ENCODE data around the gene RASSF9.

The RASSF9 gene

DNA sequence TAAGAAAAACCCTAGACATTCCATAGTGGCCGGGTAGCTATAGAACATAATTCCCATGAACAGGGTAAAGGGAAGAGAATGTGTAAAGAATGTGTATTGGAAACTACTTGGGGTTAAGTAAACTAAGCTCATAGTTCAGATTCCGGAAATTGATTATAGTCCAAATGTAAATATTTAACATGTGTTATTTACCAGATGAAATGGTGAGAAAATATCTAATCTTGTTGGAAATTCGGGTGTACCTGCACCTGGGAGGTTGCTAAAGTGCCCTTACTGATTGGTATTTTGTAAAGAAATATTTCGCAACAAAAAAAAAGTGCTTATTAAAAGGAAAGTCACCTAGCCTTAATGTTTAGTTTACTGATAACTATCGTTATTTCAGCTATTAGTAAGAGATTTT, 14.4 kb downstream of the RASSF9 start:
- no peak for DNase-seq (ENCODE audit: low read depth in 1 of 2, low spot score in 1 of 2)

DNA sequence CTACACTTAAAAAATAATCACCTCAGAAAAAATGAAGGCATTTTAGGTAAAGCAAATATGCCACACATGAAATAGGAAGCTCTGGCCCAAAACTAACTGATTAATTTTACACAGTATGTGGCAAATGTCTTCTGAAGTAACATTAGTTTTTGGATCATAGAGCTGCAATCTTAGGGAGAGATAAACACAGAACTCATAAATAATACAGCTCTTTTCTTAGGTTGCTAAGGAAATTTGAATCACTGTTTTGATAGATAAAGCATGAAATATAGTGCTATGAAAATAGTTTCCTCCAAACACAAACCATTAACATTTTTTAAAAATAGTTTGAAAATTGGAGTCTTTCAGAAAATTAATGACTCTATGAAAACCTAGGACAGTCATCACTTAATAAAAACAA, 15.0 kb downstream of the RASSF9 start:
- DNase-seq (ENCODE audit: low read depth in 1 of 2, low spot score in 1 of 2), result no peak

DNA sequence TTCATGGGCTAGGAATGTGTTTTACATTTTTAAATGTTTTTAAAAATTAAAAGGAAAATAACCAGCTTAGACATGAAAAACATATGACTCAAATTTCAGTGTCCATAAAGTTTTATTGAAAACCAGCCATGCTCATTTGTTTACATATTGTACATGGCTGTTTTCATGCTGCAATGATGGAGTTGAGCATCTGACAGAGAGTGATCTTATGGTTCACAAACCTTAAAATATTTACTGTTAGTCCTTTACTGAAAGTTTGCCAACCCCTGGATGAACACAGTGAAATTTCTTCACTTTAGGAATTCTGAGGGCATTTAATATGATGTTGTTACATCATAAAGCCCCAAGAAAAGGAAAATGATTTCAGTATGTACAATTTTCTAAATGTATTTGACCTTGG, 16.1 kb downstream of the RASSF9 start:
- no peak for DNase-seq (ENCODE audit: low read depth in 1 of 2, low spot score in 1 of 2)

DNA sequence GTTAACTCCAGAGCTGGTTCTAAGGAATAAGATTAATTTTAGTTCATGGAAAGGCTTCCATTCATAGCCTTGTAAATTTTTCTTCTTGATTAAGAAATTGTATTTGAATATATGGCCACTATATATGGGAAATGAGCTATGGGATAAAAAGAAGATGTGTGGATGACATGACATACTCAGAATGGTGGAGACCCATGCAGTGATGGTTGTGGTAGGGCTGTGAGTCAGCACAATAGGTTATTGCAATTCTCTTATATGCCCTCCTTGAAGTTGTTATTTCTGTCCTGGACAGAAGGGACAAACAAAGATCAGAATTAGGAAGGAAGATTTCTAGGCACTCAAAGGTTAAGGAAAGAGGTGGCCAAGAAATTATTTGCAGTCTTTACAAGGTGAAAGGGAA, 21.5 kb downstream of the RASSF9 start:
- no peak for DNase-seq (ENCODE audit: low read depth in 1 of 2, low spot score in 1 of 2)

DNA sequence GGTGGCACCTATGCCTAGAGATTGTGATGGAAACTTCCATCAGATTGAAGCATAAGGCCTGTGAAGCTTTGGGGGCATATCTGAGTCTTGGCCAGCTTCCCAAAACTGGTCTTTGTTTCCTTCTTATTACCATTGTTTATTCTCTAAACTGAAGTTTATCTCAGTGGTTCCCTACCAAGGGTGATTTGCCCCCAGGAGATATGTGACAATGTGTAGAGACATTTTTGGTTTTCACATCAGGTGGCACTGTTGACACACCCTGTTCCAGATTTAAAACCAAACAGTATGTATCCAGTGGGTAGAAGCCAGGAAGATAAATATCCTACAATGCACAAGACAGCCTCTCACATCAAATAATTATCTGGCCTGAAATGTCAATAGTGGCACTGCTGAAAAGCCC, 22.1 kb downstream of the RASSF9 start:
- DNase-seq (ENCODE audit: low read depth in 1 of 2, low spot score in 1 of 2), result no peak

DNA sequence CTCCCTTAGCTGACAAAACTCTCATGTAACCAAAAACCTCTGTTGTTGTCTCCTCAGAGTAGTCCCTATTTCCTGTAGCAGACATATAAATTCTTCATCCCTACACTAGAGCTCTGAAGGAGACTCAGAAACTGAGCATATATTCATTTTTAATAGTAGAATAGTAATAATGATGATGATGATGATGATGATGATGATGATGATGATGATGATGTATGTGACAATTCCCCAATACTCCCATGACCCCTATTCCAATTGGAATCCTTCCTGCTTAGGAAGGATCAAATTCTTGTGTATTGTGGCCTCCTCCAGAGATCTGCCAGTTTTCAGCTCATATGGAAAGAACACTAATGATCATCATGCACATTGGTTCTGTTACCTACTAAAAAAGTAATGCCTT, 26.7 kb downstream of the RASSF9 start:
- DNase-seq (ENCODE audit: low read depth in 1 of 2, low spot score in 1 of 2), result no peak

DNA sequence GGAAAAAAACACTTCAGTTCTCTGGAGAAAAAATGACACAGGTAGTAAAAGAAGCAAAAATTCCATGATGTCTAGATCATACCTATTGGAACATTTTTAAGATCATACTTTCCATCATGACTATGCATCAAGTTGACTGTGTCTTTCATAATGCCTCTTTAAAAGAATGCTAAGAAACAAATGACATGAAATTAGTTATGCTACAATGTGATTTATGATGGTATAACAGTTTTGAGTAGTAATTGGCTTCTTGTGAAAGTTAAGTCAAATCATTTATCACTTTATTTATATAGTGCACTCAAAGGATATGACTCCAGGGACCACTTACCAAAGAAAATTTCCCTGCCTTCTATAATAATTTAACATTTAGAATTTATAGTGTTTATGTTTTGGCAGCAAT, 28.5 kb downstream of the RASSF9 start:
- DNase-seq (ENCODE audit: low read depth in 1 of 2, low spot score in 1 of 2), result no peak

DNA sequence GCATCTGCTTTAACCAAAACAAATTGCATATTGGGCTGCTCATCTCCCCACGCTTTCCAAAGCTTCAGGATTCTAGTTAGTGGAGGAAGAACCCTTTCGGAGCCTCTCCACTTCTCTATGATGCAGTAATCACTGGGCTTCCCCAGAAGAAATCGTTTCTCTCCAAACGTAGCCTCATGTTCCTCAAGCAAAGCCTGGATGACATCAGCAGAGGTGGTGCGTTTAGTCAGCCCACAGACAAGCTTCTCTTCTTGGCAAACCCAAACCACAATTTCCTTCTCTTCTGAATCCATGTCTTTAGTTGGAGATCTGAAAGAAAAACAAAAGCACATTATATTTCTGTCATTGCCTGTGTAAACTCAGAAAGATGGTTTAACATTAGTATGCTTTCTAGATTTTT, 30.6 kb downstream of the RASSF9 start:
- DNase-seq (ENCODE audit: low read depth in 1 of 2, low spot score in 1 of 2), result no peak

DNA sequence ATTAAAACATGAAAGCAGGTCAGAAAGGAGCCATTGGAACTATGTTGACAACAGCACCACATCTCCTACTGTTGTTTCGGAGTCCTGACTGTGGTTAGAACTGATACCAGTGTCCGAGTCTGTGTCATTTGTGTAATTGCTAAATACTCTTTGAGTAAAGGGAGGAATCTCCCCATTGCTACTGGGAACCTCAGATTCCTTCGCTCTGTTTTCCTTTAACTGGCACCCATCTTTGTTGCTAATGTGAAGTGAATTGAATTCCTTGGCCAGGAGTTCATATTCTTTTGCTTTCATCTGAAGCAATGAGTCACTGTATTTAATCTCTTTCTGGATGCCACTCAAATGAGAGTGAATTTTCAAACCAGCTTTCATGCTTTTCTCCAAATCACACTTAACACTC, 31.5 kb downstream of the RASSF9 start:
- DNase-seq (ENCODE audit: low read depth in 1 of 2, low spot score in 1 of 2), result no peak

DNA sequence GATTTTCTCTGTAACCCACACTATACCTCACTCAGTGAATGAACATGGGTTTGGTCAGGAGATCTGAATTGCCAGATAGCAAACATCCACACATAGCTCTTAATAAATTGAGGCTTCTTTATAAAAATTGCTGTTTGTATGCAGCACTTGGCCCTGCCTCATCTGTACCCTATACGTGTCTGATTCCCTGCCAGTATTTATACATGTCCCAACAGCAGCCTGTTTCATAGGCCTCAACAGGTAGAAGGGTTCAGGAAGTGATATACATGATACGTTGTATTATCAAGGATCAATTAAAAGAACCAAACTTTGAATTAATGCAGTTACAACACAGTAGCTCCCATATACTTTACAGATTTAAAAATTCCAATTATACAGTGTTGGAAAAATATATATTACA, 32.3 kb downstream of the RASSF9 start:
- DNase-seq (ENCODE audit: low read depth in 1 of 2, low spot score in 1 of 2), result no peak

DNA sequence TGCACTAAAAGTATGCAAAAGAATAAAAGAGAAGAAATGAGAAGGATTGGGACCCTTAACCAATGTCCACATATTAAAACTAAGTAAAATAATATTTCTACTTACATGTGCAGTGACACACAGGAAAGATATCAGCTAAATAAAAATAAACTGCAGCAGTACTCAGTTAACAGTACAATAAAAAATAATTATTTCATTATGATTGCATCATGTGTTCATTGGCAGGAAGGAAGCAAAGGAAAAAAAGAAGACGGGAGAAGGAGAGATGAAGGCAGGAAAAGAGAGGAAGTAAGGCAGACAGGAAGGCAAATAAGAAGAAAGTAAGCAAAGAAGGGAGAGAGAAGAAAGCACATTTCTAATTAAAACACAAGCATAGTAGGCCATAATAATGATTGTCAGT, 33.0 kb downstream of the RASSF9 start:
- no peak for DNase-seq (ENCODE audit: low read depth in 1 of 2, low spot score in 1 of 2)

DNA sequence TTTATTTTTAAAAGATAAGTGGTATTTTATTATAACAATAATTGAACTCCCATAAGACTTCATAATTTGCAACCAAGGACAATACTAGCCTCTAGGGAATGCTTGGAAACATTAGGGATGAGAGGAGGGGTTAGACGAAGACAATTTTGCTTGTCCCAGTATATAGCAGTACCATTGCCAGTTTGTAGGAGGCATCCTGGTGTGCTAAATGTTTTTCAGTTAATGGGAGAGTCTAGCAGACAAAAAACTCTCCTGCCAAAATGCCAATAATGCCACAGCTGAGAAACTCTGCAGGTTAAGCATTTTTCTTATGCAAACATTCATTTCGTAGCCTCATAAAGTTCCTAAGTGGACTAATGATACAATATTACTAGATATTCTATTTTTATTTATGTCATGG, 38.1 kb downstream of the RASSF9 start:
- no peak for DNase-seq (ENCODE audit: low read depth in 1 of 2, low spot score in 1 of 2)

DNA sequence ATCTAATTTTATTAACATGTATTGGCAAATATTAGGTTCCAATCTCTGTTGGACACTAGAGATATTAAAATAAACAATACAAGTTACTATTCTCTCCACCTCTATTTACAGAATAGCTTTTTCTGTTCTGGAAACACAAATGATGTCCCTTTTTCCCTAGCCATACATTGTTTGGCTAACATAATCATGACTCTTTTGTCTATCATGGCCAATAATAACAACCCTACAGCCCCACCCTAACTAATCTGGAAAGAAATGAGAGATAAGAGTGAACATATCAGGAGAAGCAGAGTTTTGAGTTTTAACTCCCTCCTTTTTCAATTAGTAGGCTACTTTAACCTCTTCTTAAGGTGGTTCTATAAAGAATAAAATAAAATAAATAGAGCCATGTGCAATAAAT, 40.2 kb downstream of the RASSF9 start:
- DNase-seq (ENCODE audit: low read depth in 1 of 2, low spot score in 1 of 2), result no peak

DNA sequence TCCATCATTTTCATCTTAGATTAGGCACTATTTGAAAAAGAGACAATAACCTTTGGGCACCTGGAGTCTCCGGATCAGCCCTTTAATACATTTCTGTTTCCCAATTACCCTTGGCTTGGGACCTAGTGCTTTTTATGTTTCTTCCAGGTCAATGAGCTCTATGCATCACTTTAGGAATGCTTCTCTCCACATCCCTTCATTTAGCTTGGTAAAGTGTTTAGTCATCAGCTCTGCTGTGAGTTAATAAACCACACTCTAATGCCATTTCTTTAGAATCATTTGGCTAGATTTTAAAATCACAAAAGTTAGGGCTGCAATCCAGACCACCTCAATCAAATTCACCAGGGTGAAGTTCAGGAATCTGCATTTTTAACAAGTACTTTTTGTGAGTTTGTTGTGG, 41.7 kb downstream of the RASSF9 start:
- no peak for DNase-seq (ENCODE audit: low read depth in 1 of 2, low spot score in 1 of 2)

DNA sequence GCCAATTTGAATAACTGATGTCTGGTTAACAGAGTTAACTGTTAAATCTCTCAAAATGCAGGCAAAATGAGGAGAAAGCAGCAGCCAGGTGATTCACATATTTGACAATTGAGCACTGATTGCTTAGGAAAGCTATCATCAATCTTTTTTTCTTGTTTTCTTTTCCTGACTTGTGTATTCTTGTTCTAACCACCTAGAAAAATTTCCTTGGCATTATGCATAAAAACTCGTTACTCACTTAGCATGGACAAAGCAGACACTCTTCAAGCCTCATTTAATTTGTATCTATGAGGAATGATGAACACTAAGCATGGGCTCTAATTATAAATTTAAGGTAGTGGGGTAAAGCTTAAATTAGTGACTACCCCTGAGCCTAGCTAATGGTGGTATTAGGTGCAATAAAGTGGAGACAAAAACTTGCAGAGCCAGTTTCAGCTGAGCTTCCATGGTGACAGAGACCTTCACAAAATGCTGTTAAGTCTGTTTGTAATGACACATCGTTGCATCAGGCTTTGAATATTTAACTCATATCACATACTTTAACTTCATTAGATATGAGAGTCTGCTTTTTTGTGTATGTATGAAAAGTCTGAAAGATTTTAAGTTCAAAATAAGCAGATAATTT, 52.0 kb downstream of the RASSF9 start:
- no peak for DNase-seq (ENCODE audit: low read depth in 1 of 2, low spot score in 1 of 2)

DNA sequence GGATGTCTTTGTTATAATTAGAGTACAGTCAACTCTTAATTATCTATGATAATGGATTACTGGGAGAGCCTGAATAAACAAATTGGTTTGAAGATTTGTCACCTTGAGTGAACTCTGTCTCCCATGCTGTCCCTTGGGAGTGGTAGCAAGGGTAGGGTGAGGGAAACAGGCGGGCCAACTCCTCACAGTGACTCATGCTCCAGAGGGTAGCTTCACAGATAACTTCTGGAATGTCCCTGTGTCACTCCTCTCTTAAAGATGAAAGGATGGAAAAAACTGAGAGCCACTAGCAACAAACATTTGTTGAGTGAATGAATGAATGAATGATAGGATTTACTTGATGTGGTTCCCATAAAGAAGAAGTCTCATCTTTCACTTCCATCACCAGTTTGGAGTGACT, 53.5 kb downstream of the RASSF9 start:
- DNase-seq (ENCODE audit: low read depth in 1 of 2, low spot score in 1 of 2), result no peak

DNA sequence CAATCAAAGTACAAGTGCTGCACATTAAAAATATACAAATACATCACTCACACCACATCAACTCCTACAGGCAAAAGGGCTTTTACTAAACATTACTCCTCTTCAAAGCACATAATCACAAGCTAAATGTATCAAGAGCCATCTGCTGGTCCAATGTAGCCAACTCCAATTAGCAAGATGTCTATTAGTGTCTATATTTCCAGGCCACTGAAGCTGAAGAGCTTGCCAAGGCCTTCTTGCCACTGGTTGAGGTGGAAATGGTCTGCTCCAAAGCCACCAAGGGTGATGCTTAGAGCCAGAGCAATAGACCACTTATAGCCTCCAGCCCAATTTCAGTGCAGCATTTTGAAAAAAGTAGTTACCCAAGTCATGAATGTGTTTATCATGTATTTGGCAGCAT, 54.4 kb downstream of the RASSF9 start:
- no peak for DNase-seq (ENCODE audit: low read depth in 1 of 2, low spot score in 1 of 2)

DNA sequence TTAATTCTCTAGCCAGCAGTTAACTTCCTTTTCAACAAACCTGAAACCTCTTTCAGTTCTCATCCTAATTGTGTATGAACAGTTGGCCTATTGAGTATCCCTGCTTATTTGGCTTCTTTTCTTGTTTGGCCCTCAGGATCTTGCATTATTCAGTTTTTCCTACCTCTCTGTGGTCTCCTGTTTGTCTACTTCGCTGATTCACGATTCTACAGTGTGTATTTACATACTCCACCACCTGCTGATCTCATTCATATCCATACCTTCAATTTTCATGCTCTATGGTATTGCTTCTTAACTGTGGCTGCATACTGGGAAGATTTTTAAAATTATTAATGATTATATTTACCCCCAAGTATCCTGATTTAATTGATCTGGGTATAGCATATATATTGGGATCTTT, 56.4 kb downstream of the RASSF9 start:
- no peak for DNase-seq (ENCODE audit: low read depth in 1 of 2, low spot score in 1 of 2)

DNA sequence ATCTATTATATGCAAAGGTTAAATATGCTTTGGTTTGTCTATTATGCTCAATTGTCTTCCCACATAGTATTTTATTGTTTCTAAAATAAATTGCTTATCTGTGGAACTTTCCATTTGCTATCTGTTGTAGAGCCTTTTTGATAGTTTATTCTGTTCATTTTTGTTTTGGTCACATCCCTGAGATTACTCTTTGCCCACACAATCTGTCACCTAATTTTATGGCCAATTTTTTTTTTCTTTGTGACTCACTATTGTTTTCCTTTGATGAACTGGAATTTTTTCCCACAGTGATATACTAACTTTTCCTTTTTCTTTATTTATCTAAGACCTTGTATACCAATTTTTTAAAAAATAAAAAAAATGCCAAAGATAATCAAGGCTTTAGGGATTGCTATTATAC, 61.1 kb downstream of the RASSF9 start:
- DNase-seq (ENCODE audit: low read depth in 1 of 2, low spot score in 1 of 2), result no peak

DNA sequence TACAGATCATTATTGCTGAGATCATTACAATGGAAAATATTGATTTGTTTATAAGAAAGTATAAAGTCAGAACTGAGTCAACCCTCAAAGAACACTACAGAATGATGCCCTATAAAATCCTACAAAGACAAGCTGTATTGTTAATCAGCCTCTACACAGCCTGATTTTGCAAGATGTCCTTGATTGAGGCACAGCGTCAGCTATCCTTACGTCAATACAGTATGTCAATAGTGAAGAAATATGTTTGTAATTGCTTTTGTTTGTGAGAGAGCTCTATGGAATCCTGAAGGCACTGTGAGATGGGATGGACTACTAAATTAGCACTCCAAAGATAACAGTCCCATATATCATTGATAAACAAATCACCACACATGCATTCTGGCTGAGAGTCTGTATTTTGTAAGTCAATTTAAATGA, 70.7 kb downstream of the RASSF9 start:
- DNase-seq (ENCODE audit: low read depth in 1 of 2, low spot score in 1 of 2), result no peak

DNA sequence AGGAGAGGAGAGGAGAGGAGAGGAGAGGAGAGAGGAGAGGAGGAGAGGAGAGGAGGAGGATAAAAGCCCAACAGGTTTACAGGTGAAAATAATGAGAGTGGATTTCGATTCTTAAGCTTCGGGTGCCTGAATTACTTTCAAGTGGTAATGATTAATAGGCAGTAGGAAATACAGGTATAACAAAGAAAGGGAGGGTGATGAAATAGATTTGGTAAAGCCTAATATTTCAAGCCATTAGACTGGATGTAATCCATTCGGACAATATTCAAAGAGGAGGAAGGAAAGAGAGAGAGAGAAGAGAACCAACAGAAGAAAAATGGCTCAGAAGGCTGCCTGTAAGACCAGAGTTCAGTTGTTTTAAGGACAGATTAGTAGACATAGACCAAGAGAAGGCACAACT, 76.6 kb downstream of the RASSF9 start:
- DNase-seq (ENCODE audit: low read depth in 1 of 2, low spot score in 1 of 2), result no peak

DNA sequence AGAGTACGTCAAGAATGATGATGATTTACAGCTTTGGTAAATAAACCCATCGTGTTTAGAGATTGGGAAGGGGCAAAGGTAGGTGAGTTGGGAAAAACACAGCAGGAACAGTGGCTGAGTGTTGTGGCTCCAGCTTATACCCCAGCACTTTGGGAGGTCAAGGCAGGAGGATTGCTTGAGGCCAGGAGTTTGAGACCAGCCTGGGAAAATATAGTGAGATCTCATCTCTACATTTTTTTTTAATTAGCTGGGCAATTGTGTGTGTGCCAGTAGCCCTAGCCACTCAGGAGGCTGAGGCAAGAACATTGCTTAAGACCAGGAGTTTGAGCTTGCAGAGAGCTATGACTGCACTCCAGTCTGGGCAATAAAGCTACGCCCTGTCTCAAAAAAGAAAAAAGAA, 77.1 kb downstream of the RASSF9 start:
- DNase-seq (ENCODE audit: low read depth in 1 of 2, low spot score in 1 of 2), result no peak

DNA sequence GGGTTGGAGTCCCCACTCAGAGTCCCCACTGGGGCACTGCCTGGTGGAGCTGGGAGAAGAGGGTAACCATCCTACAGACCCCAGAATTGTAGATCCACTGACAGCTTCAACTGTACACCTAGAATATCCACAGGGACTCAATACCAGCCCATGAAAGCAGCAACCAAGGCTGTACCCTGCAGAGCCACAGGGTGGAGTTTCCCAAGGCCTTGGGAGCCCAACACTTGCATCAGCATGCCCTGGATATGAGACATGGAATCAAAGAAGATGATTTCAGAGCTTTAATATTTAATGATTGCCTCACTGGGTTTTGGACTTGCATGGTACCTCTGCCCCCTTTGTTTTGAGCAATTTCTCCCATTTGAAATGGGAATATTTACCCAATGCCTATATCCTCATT, 80.4 kb downstream of the RASSF9 start:
- no peak for DNase-seq (ENCODE audit: low read depth in 1 of 2, low spot score in 1 of 2)
